VCaP (cell line): ENCODE data around the gene APOM.

Source experiments
- H3K27ac ChIP-seq: fragments of 450-650 bp; 2 replicates; pipeline ENCODE4 v1.5.1; 2017
- TF ChIP-seq, protein P1 (sequence below): fragments of 450-650 bp; conservative IDR thresholded peaks from 2 replicates; pipeline ENCODE4 v1.5.1; 2017; ENCODE audit warnings: mild to moderate bottlenecking, moderate library complexity

The APOM gene

DNA sequence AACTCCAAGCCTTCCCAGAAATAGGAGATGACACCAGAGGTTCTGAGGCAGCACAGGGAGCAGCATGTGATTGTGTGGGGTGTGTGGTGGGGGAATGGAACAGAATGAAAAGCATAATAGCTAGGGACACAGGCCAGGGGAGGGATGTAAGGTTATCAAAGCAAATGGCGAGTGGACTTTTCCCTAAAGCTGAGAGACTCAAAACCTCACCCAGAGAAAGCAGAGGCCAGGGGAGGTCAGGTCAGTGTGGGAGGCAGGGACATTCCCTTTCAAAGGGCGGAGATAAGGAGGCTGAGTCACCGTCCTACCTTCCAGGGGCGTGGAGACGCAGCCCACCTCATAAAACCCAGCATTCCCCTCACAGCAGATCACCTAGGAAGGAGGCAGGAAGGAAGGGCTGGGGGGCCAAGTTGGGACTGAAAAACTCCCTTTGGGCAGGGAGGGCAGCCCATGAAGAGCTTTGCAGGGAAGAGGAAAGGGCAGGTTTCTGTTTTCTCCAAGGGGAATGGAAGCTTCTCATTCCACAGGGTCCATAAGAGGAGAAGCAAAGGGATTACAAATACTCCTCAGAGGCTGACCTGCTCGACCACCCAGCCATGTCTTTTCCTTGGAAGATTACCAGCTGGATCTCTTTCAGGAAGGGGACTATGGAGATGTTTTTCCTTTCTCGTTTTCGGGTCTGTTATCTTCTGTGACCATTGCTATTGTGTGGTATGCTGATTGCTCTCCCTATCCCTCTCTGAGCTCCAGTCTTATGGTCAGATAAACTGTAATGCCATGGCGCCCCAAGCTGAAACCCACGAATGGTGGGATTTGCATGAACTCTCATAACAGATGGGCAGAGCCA lies 34.8 kb downstream of the APOM start:
- TF ChIP-seq, protein P1, sequence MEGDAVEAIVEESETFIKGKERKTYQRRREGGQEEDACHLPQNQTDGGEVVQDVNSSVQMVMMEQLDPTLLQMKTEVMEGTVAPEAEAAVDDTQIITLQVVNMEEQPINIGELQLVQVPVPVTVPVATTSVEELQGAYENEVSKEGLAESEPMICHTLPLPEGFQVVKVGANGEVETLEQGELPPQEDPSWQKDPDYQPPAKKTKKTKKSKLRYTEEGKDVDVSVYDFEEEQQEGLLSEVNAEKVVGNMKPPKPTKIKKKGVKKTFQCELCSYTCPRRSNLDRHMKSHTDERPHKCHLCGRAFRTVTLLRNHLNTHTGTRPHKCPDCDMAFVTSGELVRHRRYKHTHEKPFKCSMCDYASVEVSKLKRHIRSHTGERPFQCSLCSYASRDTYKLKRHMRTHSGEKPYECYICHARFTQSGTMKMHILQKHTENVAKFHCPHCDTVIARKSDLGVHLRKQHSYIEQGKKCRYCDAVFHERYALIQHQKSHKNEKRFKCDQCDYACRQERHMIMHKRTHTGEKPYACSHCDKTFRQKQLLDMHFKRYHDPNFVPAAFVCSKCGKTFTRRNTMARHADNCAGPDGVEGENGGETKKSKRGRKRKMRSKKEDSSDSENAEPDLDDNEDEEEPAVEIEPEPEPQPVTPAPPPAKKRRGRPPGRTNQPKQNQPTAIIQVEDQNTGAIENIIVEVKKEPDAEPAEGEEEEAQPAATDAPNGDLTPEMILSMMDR, result no peak
- no peak overlapping the region for H3K27ac ChIP-seq

DNA sequence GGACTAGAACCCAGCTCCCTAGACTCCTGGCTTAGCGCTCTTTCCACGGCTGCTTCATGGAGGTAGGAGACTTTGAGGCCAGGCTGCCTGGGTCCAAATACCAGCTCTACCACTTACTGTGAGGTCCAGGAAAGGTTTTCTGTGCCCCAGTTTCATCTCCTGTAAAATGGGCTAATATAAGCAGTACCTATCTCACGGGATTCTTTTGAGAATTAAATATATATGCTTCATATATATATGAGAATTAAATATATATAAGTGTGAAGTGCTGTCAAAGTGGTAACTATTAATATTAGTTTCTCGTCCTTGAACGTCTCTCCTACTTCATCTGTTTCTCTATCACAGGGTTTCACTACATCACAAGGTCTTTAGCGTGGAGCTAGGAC lies 35.4 kb downstream of the APOM start:
- no peak overlapping the region for H3K27ac ChIP-seq
- TF ChIP-seq, protein P1, result no peak

- H3K27ac ChIP-seq, result no peak overlapping the region
- TF ChIP-seq, protein P1, result no peak
These were observed 35.9 kb downstream of the APOM start for GRCh38 chr6:31691564-31692108.

DNA sequence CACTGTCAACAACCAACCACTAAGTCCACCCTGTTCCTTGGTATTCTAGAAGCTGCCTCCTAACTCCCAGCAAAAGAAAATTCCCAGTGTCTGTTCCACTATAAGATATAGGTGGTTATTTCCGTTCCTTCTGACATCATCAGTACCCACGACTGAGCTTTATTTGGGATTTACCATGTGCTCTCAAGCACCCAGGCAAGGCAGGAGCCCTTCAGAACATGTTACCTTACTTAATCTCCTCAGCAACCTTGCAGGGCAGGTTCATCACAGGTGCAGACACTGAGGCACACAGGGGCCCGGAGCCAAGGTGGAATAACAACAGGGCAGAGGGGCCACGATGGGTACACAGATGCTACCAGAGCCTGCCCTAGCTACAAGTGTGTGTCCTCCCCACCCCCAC lies 36.7 kb downstream of the APOM start:
- TF ChIP-seq, protein P1, result no peak
- H3K27ac ChIP-seq, result no peak overlapping the region

DNA sequence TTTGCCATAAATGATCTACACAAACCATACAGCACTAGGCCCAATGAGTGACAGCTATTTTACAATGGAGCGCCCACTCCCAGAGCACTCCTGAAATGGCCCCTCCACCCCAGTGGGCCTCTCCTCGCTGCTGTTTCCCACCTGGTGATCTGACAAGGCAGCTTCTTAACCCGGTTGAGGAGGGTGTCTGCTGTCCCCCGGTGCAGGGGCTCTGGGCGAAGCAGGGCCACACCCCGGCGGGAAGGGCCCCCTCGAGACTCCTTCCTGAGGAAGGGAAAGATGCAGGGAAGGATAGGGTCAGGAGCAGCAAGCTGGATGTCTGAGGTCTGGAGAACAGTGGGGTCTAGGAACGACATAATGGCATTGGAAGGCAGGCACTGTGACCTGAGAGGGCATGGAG lies 37.2 kb downstream of the APOM start:
- TF ChIP-seq, protein P1, result no peak
- no peak overlapping the region for H3K27ac ChIP-seq

- no peak overlapping the region for H3K27ac ChIP-seq
- TF ChIP-seq, protein P1, result no peak
These were observed 37.8 kb downstream of the APOM start for GRCh38 chr6:31693535-31693934.

GRCh38 chr6:31697555-31697954 lies 41.9 kb downstream of the APOM start:
- no peak overlapping the region for H3K27ac ChIP-seq
- TF ChIP-seq, protein P1, result no peak
